Heart left ventricle (tissue), 16 donors: ENCODE results near the gene COQ6. TPM values are rescaled to one million over a fixed set of nuclear protein-coding genes. Genes with fewer than 3 reads are reported as not detected.
A peak's percentile ranks its signal among the peaks of the same experiment; 100 is the strongest.

Experiments used
- ATAC-seq, 4 donors: fragments of 200-7000 bp; cut with Tn5 transposase; one replicate each; pipeline ENCODE4 v1.9.1; 2020 to 2022; ENCODE audit warnings: moderate library complexity in 4 of 4, mild to moderate bottlenecking in 3 of 4, moderate number of reproducible peaks in 1 of 4
- DNase-seq, 5 donors: peaks; one replicate each; pipeline ENCODE4 v3.0.0-alpha.2; 2020
- H3K27ac ChIP-seq, 12 donors: fragments of 200-600 bp; sonication (generic) in 4 of 12; one replicate each; pipeline versions ENCODE4 v1.5.0 to v1.8.0; 2016 to 2022; ENCODE audit warnings: mild to moderate bottlenecking in 2 of 12
- H3K27me3 ChIP-seq, 9 donors: fragments of 200-600 bp; sonication (generic) in 2 of 9; one replicate each; pipeline versions ENCODE4 v1.5.1 to v1.8.0; 2016 to 2022; ENCODE audit warnings: mild to moderate bottlenecking in 3 of 9
- H3K36me3 ChIP-seq, 9 donors: fragments of 200-600 bp; sonication (generic) in 2 of 9; one replicate each; pipeline versions ENCODE4 v1.5.0 to v1.8.0; 2018 to 2022; ENCODE audit warnings: mild to moderate bottlenecking in 2 of 9
- H3K4me1 ChIP-seq, 12 donors: fragments of 200-600 bp; sonication (generic) in 4 of 12; one replicate each; pipeline versions ENCODE4 v1.5.0 to v1.8.0; 2016 to 2022; ENCODE audit warnings: mild to moderate bottlenecking in 3 of 12
- H3K4me3 ChIP-seq, 12 donors: fragments of 200-600 bp; sonication (generic) in 4 of 12; one replicate each; pipeline versions ENCODE4 v1.5.0 to v1.8.0; 2017 to 2022; ENCODE audit warnings: mild to moderate bottlenecking in 9 of 12, moderate library complexity in 4 of 12
- H3K9me3 ChIP-seq, 12 donors: fragments of 200-600 bp; sonication (generic) in 4 of 12; one replicate each; pipeline versions ENCODE4 v1.5.0 to v1.8.0; 2016 to 2022; ENCODE audit warnings: mild to moderate bottlenecking in 1 of 12
- POLR2A ChIP-seq, 2 donors: fragments of 450-650 bp; IDR thresholded peaks; one replicate each; pipeline ENCODE4 v1.6.1; 2017; ENCODE audit warnings: antibody characterized with exemption in 2 of 2, mild to moderate bottlenecking in 2 of 2, moderate library complexity in 2 of 2
- WGBS, 4 donors: extraction: QIAGEN DNeasy Blood & Tissue Kit in 2 of 4; methylation state at CpG; one replicate each; pipeline versions ENCODE4 v1.1.5 to v1.1.7; 2013 to 2018; 5-methylcytosine and 5-hydroxymethylcytosine counted together
- intact Hi-C, 10 donors: fragments of 100-400 bp; cut with DNase I; formaldehyde crosslinking; loops; one replicate each; pipeline versions ENCODE4 v1.11.1 to v1.14.2; 2022
- polyA plus RNA-seq, 2 donors: library from polyadenylated mRNA; stranded (reverse); fragments of 200-250 nt; gene quantifications; one replicate each; pipeline ENCODE4 v1.2.3, GENCODE V29; 2013
- total RNA-seq, 9 donors: library from RNA; depleted of rRNA in 2 of 9; stranded (reverse); fragments of >200 nt in 2 of 9; fragmentation: NEBNext Ultra II Directional in 3 of 9; extraction: Animal tissue kit (Norgen Biotek cat#: 25700) in 3 of 9; gene quantifications; one replicate each; pipeline versions ENCODE4 v1.1.0 to v1.2.4, GENCODE V29; 2016 to 2023
- TF ChIP-seq, protein P1 (sequence below), 12 donors: fragments of 200-600 bp; sonication (generic) in 4 of 12; IDR thresholded peaks; one replicate each; pipeline versions ENCODE4 v1.5.0 to v1.8.0; 2018 to 2022; ENCODE audit warnings: antibody characterized with exemption in 12 of 12, mild to moderate bottlenecking in 5 of 12
- donor health status: ischemic (EF 13 %, LVEDD 7.1; RV severe dilation, severe dysfunction).
- donor health status: healthy with polysubstance abuse.
- donor health status: DM: no; HTN: yes; CAD: no.
- donor health status: DM: no; HTN: no; CAD: no.
- donor health status: ischemic (EF 25% LVEDD 6.9; RV normal size, moderate dysfunction).
- donor health status: ischemic (EF 25% LVEDD 5.7; RV mildly dilated, moderate dysfunction).
- donor health status: healthy.
- donor health status: DM: yes; HTN: yes; CAD: no.
- donor health status: ischemic (EF 35%, LVEDD 5.7; RV mildly dilated, moderate dysfunction).
- donor health status: nonischemic (EF 11% LVEDD 7.7; RV severe dilation, severe dysfunction).
- donor health status: DM: yes; HTN: yes; CAD: no.
- donor health status: PGD.
- donor health status: ischemic (EF 29% LVEDD 5.4; RV normal size, mild dysfunction).
- donor health status: nonischemic (EF 23%, LVEDD 6.1; RV moderate dilation, normal function).

COQ6 gene
- total and polyA plus RNA-seq, 11 donors, result 30.4 to 115 (median 41.1) TPM

DNA sequence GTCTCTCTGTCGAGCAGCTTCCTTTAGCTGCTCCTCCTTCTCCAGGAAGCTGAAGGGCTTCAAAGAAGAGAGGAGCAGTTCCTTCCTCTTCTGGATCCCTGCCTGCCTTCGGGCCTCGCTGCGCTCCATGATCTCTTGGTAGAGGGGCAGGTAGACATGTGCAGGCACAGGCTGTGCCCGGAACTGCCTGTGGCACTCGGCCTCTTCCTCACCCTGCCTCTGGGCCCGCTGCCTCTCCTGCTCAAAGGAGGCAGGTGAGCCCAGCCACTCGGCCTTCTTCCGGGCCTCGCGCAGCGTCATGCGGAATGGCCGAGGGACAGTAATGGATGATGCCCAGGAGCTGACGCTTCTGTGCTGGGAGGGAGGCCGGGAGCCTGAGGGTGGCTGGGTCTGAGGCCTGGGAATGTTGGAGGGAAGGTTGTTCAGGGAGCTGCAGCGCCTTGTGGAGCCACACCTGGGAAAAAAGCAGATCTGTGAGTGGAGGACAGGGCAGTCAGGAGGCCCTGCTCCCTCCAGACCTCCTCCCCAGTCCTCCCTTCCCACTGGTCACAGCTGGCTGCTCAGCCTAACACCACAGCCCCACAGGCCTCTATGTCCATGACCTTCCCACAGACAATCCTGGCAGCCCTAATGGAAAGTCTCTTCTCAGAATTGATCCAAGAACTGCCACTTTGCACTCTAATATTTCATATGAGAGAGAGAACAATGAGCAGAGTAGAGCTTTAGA is 5.5 kb upstream of the COQ6 start:
- Histone ChIP-seq H3K27ac (peak overlapping the region in 1 of 12 donors; percentile 37), H3K4me3 (no peak overlapping the region), H3K9me3 (no peaks in the 10 kb centered on the region), H3K4me1 (peaks cover 0 to 29% (median 4%) of the 10 kb centered on the region in 12 donors), H3K36me3 (peaks cover 0 to 71% (median 51%) of the 10 kb centered on the region in 9 donors), H3K27me3 (no peaks in the 10 kb centered on the region)
- intact Hi-C loops, result no loop called here
- WGBS, 4 donors, result 84 to 96% (median 89%) methylated on average over 13 to 17 of the region's 17 CpGs
- ATAC-seq (no peak), DNase-seq (no peak)
- no peak for TF ChIP-seq POLR2A (IDR thresholded peaks at IDR 0.05)
- TF ChIP-seq, protein P1, sequence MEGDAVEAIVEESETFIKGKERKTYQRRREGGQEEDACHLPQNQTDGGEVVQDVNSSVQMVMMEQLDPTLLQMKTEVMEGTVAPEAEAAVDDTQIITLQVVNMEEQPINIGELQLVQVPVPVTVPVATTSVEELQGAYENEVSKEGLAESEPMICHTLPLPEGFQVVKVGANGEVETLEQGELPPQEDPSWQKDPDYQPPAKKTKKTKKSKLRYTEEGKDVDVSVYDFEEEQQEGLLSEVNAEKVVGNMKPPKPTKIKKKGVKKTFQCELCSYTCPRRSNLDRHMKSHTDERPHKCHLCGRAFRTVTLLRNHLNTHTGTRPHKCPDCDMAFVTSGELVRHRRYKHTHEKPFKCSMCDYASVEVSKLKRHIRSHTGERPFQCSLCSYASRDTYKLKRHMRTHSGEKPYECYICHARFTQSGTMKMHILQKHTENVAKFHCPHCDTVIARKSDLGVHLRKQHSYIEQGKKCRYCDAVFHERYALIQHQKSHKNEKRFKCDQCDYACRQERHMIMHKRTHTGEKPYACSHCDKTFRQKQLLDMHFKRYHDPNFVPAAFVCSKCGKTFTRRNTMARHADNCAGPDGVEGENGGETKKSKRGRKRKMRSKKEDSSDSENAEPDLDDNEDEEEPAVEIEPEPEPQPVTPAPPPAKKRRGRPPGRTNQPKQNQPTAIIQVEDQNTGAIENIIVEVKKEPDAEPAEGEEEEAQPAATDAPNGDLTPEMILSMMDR (IDR thresholded peaks at IDR 0.05), result no peak

GRCh38 chr14:73945159-73945670 is 4.9 kb upstream of the COQ6 start:
- intact Hi-C loops, result no loop called here
- H3K36me3 ChIP-seq, result peaks cover 0 to 64% (median 44%) of the 10 kb centered on the region in 9 donors
- peaks cover 0 to 29% (median 4%) of the 10 kb centered on the region in 12 donors for H3K4me1 ChIP-seq
- no peak overlapping the region for H3K27ac ChIP-seq
- H3K27me3 ChIP-seq, result no peaks in the 10 kb centered on the region
- TF ChIP-seq POLR2A (IDR thresholded peaks at IDR 0.05), result no peak
- TF ChIP-seq, protein P1 (IDR thresholded peaks at IDR 0.05), result no peak
- ATAC-seq (no peak), DNase-seq (no peak)
- H3K4me3 ChIP-seq, result no peak overlapping the region
- WGBS, 4 donors, result 80 to 94% (median 87%) methylated on average over 4 of the region's 4 CpGs
- H3K9me3 ChIP-seq, result no peaks in the 10 kb centered on the region

DNA sequence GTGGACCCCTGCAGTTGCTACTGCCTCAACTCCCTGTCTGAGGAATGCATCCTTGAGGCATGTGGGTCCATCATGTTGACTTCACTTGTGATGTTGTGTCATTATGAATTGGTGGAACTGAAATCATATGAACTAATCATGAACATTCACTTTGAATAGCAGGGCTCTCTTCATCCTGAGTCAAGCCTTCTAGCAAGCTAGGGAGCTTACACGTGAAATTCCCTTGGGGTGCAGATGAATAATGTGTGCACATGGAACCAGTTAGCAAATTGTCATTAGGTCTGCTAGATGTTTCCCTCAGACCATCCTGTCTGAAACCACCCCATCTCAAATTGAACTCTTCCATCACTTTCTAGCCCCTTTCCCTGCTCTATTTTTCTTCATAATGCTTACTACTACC is 3.6 kb downstream of the COQ6 start:
- H3K4me1 ChIP-seq, result peaks cover 4 to 19% (median 12%) of the 10 kb centered on the region in 12 donors
- no peaks in the 10 kb centered on the region for H3K27me3 ChIP-seq
- H3K9me3 ChIP-seq, result no peaks in the 10 kb centered on the region
- ATAC-seq, result no peak
- H3K27ac ChIP-seq, result no peak overlapping the region
- intact Hi-C loops, result loop anchor here in 2 of 10 donors (10.0 kb wide), 1 partner anchor 61 kb away; the partner anchor contains the start of genes BBOF1 (in 2 of the 2) and ENTPD5 (in 2 of the 2)
- TF ChIP-seq POLR2A (IDR thresholded peaks at IDR 0.05), result no peak
- TF ChIP-seq, protein P1 (IDR thresholded peaks at IDR 0.05), result no peak
- H3K4me3 ChIP-seq, result no peak overlapping the region
- no peak for DNase-seq
- H3K36me3 ChIP-seq, result peaks cover 0 to 66% (median 60%) of the 10 kb centered on the region in 9 donors
- WGBS, 4 donors, result 70 to 73% (median 72%) methylated on average over 1 of the region's 1 CpG

- H3K9me3 ChIP-seq, result no peaks in the 10 kb centered on the region
- no peak for TF ChIP-seq POLR2A (IDR thresholded peaks at IDR 0.05)
- TF ChIP-seq, protein P1 (IDR thresholded peaks at IDR 0.05), result no peak
- peaks cover 0 to 85% (median 80%) of the 10 kb centered on the region in 9 donors for H3K36me3 ChIP-seq
- no peak overlapping the region for H3K27ac ChIP-seq
- no peaks in the 10 kb centered on the region for H3K27me3 ChIP-seq
- intact Hi-C loops, result loop anchor here in 2 of 10 donors (10.0 kb wide), 1 partner anchor 59 kb away; the partner anchor contains the start of genes BBOF1 (in 2 of the 2) and ENTPD5 (in 2 of the 2)
- peaks cover 4 to 14% (median 8%) of the 10 kb centered on the region in 12 donors for H3K4me1 ChIP-seq
- DNase-seq (no peak), ATAC-seq (no peak)
- 75 to 87% (median 82%) methylated on average over 5 of the region's 5 CpGs for WGBS, 4 donors
- no peak overlapping the region for H3K4me3 ChIP-seq
Observed at GRCh38 chr14:73955674-73956073, 5.6 kb downstream of the COQ6 start.
